ENCODE measurements around the gene CUBN.

Gene CUBN

GRCh38 chr10:16919121-16919982 is 210.3 kb downstream of the CUBN start:
- H3K27ac ChIP-seq = no peak overlapping the region
- H3K36me3 ChIP-seq (ENCODE audit: control insufficient read depth, insufficient read depth, low read length) = no peaks in the 10 kb centered on the region
- TF ChIP-seq CTCF (IDR thresholded peaks at IDR 0.05) = no peak
- no peaks in the 10 kb centered on the region for H3K79me2 ChIP-seq
- H3K9ac ChIP-seq = no peak overlapping the region
- H2AFZ ChIP-seq = no peak overlapping the region
- H3K9me3 ChIP-seq (ENCODE audit: control insufficient read depth, low read length) = no peaks in the 10 kb centered on the region
- H3K4me1 ChIP-seq = no peaks in the 10 kb centered on the region
- no peaks in the 10 kb centered on the region for H3K27me3 ChIP-seq (ENCODE audit: control insufficient read depth, insufficient read depth, low read length)
- no peak overlapping the region for H3K4me3 ChIP-seq (ENCODE audit: low read depth, low read length)
- H3K4me2 ChIP-seq (ENCODE audit: low read length) = no peak overlapping the region

- Histone ChIP-seq H3K4me2 (ENCODE audit: low read length) (no peak overlapping the region), H3K9me3 (ENCODE audit: control insufficient read depth, low read length) (no peaks in the 10 kb centered on the region), H3K36me3 (ENCODE audit: control insufficient read depth, insufficient read depth, low read length) (no peaks in the 10 kb centered on the region), H3K27me3 (ENCODE audit: control insufficient read depth, insufficient read depth, low read length) (no peaks in the 10 kb centered on the region), H3K27ac (no peak overlapping the region), H3K79me2 (no peaks in the 10 kb centered on the region), H3K9ac (no peak overlapping the region), H3K4me1 (no peaks in the 10 kb centered on the region), H2AFZ (no peak overlapping the region), H3K4me3 (ENCODE audit: low read depth, low read length) (no peak overlapping the region)
- TF ChIP-seq CTCF (IDR thresholded peaks at IDR 0.05) = no peak
Measured at GRCh38 chr10:16916496-16916895, 213.1 kb downstream of the CUBN start.

- no peak for TF ChIP-seq CTCF (IDR thresholded peaks at IDR 0.05)
- H2AFZ ChIP-seq = no peak overlapping the region
- H3K79me2 ChIP-seq = no peaks in the 10 kb centered on the region
- no peaks in the 10 kb centered on the region for H3K36me3 ChIP-seq (ENCODE audit: control insufficient read depth, insufficient read depth, low read length)
- H3K9ac ChIP-seq = no peak overlapping the region
- no peak overlapping the region for H3K4me2 ChIP-seq (ENCODE audit: low read length)
- H3K27ac ChIP-seq = no peak overlapping the region
- H3K27me3 ChIP-seq (ENCODE audit: control insufficient read depth, insufficient read depth, low read length) = no peaks in the 10 kb centered on the region
- no peaks in the 10 kb centered on the region for H3K9me3 ChIP-seq (ENCODE audit: control insufficient read depth, low read length)
- H3K4me1 ChIP-seq = no peaks in the 10 kb centered on the region
- no peak overlapping the region for H3K4me3 ChIP-seq (ENCODE audit: low read depth, low read length)
Measured at GRCh38 chr10:16915300-16915699, 214.3 kb downstream of the CUBN start.

GRCh38 chr10:16913266-16913665 is 216.3 kb downstream of the CUBN start:
- no peak overlapping the region for H2AFZ ChIP-seq
- no peak overlapping the region for H3K4me2 ChIP-seq (ENCODE audit: low read length)
- no peaks in the 10 kb centered on the region for H3K4me1 ChIP-seq
- H3K79me2 ChIP-seq = no peaks in the 10 kb centered on the region
- no peak overlapping the region for H3K27ac ChIP-seq
- H3K36me3 ChIP-seq (ENCODE audit: control insufficient read depth, insufficient read depth, low read length) = no peaks in the 10 kb centered on the region
- H3K4me3 ChIP-seq (ENCODE audit: low read depth, low read length) = no peak overlapping the region
- H3K27me3 ChIP-seq (ENCODE audit: control insufficient read depth, insufficient read depth, low read length) = no peaks in the 10 kb centered on the region
- no peak for TF ChIP-seq CTCF (IDR thresholded peaks at IDR 0.05)
- H3K9ac ChIP-seq = no peak overlapping the region
- H3K9me3 ChIP-seq (ENCODE audit: control insufficient read depth, low read length) = no peaks in the 10 kb centered on the region

GRCh38 chr10:16910793-16911164 is 218.8 kb downstream of the CUBN start:
- TF ChIP-seq CTCF (IDR thresholded peaks at IDR 0.05) = no peak
- H3K36me3 ChIP-seq (ENCODE audit: control insufficient read depth, insufficient read depth, low read length) = no peaks in the 10 kb centered on the region
- H3K4me1 ChIP-seq = no peaks in the 10 kb centered on the region
- H3K4me3 ChIP-seq (ENCODE audit: low read depth, low read length) = no peak overlapping the region
- no peaks in the 10 kb centered on the region for H3K79me2 ChIP-seq
- H3K9me3 ChIP-seq (ENCODE audit: control insufficient read depth, low read length) = no peaks in the 10 kb centered on the region
- H3K27me3 ChIP-seq (ENCODE audit: control insufficient read depth, insufficient read depth, low read length) = no peaks in the 10 kb centered on the region
- no peak overlapping the region for H3K9ac ChIP-seq
- H3K27ac ChIP-seq = no peak overlapping the region
- no peak overlapping the region for H2AFZ ChIP-seq
- no peak overlapping the region for H3K4me2 ChIP-seq (ENCODE audit: low read length)

Data from parathyroid adenoma (tissue), 2 donors.